Activated T-helper 1 cell treated with anti-CD3 and anti-CD28 coated beads, Interleukin-12 subunit alpha, Interleukin-12 subunit beta, Interleukin-2, Interleukin-4 antibody, amounts not matched to agents 30 ng/mL and 10 ng/mL and 1 ng/mL, durations not matched to agents 14 hours and 24 hours and 36 hours (primary cell): ENCODE results near the gene LUM. TPM values are rescaled to one million over a fixed set of nuclear protein-coding genes. Genes with fewer than 3 reads are reported as not detected.

ENCODE experiments used
- DNase-seq: peaks from one replicate; pipeline ENCODE4 v3.0.0; 2021; ENCODE audit warnings: low spot score
- H3K27ac Mint-ChIP-seq: one replicate; pipeline ENCODE4 v1.8.0; 2021; ENCODE audit warnings: mild to moderate bottlenecking, mixed read lengths
- H3K27me3 Mint-ChIP-seq: one replicate; pipeline ENCODE4 v1.8.0; 2022; ENCODE audit warnings: mild to moderate bottlenecking, moderate library complexity, mixed read lengths; ENCODE audit not compliant: insufficient read depth
- H3K36me3 Mint-ChIP-seq: one replicate; pipeline ENCODE4 v1.8.0; 2021; ENCODE audit warnings: low read depth, mixed read lengths
- H3K4me1 Mint-ChIP-seq: one replicate; pipeline ENCODE4 v1.8.0; 2021; ENCODE audit warnings: low read depth, mixed read lengths
- H3K4me3 Mint-ChIP-seq: one replicate; pipeline ENCODE4 v1.8.0; 2021; ENCODE audit warnings: mild to moderate bottlenecking, moderate library complexity, mixed read lengths
- H3K9me3 Mint-ChIP-seq: one replicate; pipeline ENCODE4 v1.8.0; 2021; ENCODE audit warnings: mixed read lengths
- intact Hi-C: fragments of 100-400 bp; cut with micrococcal nuclease; formaldehyde crosslinking; loops from one replicate; pipeline ENCODE4 v1.15.1; 2024
- total RNA-seq: library from RNA; stranded (reverse); gene quantifications from 2 replicates; pipeline ENCODE4 v1.2.3, GENCODE V29; 2022

Gene LUM
- total RNA-seq, 1 donor from 2014 or later = not detected

- no peaks in the 10 kb centered on the region for H3K36me3 Mint-ChIP-seq
- H3K27me3 Mint-ChIP-seq = no peaks in the 10 kb centered on the region
- no peaks in the 10 kb centered on the region for H3K9me3 Mint-ChIP-seq
- DNase-seq = no peak
- intact Hi-C loops = no loop called here
- no peak overlapping the region for H3K4me3 Mint-ChIP-seq
- no peak overlapping the region for H3K27ac Mint-ChIP-seq
- H3K4me1 Mint-ChIP-seq = no peaks in the 10 kb centered on the region
These were observed 31.3 kb downstream of the LUM start for GRCh38 chr12:91080041-91080440.

GRCh38 chr12:91078501-91078900 is 32.8 kb downstream of the LUM start:
- DNase-seq = no peak
- Mint-ChIP-seq H3K27me3 (no peaks in the 10 kb centered on the region), H3K9me3 (no peaks in the 10 kb centered on the region), H3K27ac (no peak overlapping the region), H3K4me3 (no peak overlapping the region), H3K4me1 (no peaks in the 10 kb centered on the region), H3K36me3 (no peaks in the 10 kb centered on the region)
- intact Hi-C loops = no loop called here

GRCh38 chr12:91077228-91077954 is 33.9 kb downstream of the LUM start:
- no peaks in the 10 kb centered on the region for H3K36me3 Mint-ChIP-seq
- intact Hi-C loops = no loop called here
- H3K9me3 Mint-ChIP-seq = no peaks in the 10 kb centered on the region
- H3K4me3 Mint-ChIP-seq = no peak overlapping the region
- no peaks in the 10 kb centered on the region for H3K4me1 Mint-ChIP-seq
- no peak for DNase-seq
- H3K27me3 Mint-ChIP-seq = no peaks in the 10 kb centered on the region
- H3K27ac Mint-ChIP-seq = no peak overlapping the region

- no peaks in the 10 kb centered on the region for H3K36me3 Mint-ChIP-seq
- H3K4me1 Mint-ChIP-seq = no peaks in the 10 kb centered on the region
- no peak overlapping the region for H3K27ac Mint-ChIP-seq
- no peaks in the 10 kb centered on the region for H3K27me3 Mint-ChIP-seq
- H3K9me3 Mint-ChIP-seq = no peaks in the 10 kb centered on the region
- DNase-seq = no peak
- intact Hi-C loops = no loop called here
- no peak overlapping the region for H3K4me3 Mint-ChIP-seq
These were observed 36.4 kb downstream of the LUM start for GRCh38 chr12:91074851-91075250.

GRCh38 chr12:91074154-91074709 is 37.1 kb downstream of the LUM start:
- H3K27me3 Mint-ChIP-seq = no peaks in the 10 kb centered on the region
- intact Hi-C loops = no loop called here
- no peak for DNase-seq
- H3K4me3 Mint-ChIP-seq = no peak overlapping the region
- no peaks in the 10 kb centered on the region for H3K36me3 Mint-ChIP-seq
- H3K4me1 Mint-ChIP-seq = no peaks in the 10 kb centered on the region
- H3K27ac Mint-ChIP-seq = no peak overlapping the region
- H3K9me3 Mint-ChIP-seq = no peaks in the 10 kb centered on the region

GRCh38 chr12:91073426-91073825 is 37.9 kb downstream of the LUM start:
- Mint-ChIP-seq H3K27me3 (no peaks in the 10 kb centered on the region), H3K27ac (no peak overlapping the region), H3K4me3 (no peak overlapping the region), H3K9me3 (no peaks in the 10 kb centered on the region), H3K36me3 (no peaks in the 10 kb centered on the region), H3K4me1 (no peaks in the 10 kb centered on the region)
- DNase-seq = no peak
- intact Hi-C loops = no loop called here

DNA sequence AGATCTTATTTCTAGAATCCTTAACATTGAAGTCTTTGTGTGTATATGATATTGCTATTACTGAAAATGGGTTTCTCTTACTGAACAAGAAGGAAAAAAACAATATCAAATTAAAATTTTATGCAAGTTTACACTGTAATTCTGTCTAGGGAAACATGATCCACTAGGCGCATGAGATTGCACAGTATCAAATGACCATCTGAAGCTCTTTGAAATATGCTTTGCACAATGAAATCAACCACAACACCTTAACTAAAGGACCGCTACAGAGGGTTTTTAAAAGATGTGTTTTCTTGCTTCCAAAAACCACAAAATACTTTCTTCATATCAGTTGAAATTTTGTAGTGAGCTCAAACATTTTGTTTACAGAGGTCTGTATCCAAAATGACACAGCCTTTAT is 38.4 kb downstream of the LUM start:
- Mint-ChIP-seq H3K4me1 (no peaks in the 10 kb centered on the region), H3K27ac (no peak overlapping the region), H3K9me3 (no peaks in the 10 kb centered on the region), H3K27me3 (no peaks in the 10 kb centered on the region), H3K36me3 (no peaks in the 10 kb centered on the region), H3K4me3 (no peak overlapping the region)
- intact Hi-C loops = no loop called here
- no peak for DNase-seq

- no peaks in the 10 kb centered on the region for H3K36me3 Mint-ChIP-seq
- no peaks in the 10 kb centered on the region for H3K4me1 Mint-ChIP-seq
- H3K27ac Mint-ChIP-seq = no peak overlapping the region
- no peaks in the 10 kb centered on the region for H3K27me3 Mint-ChIP-seq
- no peak for DNase-seq
- H3K4me3 Mint-ChIP-seq = no peak overlapping the region
- H3K9me3 Mint-ChIP-seq = no peaks in the 10 kb centered on the region
- intact Hi-C loops = no loop called here
These were observed 40.4 kb downstream of the LUM start for GRCh38 chr12:91070936-91071335.

DNA sequence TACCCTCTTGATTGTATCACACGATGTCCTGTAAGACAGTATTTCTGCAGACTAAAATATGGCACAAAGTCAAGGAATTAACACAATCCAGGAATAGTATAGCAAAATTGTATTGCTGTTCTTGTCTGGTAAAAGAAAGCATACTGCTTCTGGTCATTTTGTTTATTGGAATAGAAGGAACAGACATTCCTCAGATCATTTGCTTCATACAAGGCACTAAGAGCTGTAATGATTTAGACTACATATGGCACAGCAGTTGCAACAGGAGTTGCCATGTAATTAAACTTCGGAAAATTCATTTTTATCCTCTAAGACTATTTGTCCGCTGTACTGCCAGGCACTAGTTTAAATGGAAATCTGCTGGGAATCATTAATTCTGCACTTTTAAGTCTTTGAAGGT is 45.9 kb downstream of the LUM start:
- H3K27me3 Mint-ChIP-seq = no peaks in the 10 kb centered on the region
- H3K36me3 Mint-ChIP-seq = no peaks in the 10 kb centered on the region
- no peak for DNase-seq
- H3K9me3 Mint-ChIP-seq = no peaks in the 10 kb centered on the region
- no peaks in the 10 kb centered on the region for H3K4me1 Mint-ChIP-seq
- H3K4me3 Mint-ChIP-seq = no peak overlapping the region
- H3K27ac Mint-ChIP-seq = no peak overlapping the region
- intact Hi-C loops = no loop called here

DNA sequence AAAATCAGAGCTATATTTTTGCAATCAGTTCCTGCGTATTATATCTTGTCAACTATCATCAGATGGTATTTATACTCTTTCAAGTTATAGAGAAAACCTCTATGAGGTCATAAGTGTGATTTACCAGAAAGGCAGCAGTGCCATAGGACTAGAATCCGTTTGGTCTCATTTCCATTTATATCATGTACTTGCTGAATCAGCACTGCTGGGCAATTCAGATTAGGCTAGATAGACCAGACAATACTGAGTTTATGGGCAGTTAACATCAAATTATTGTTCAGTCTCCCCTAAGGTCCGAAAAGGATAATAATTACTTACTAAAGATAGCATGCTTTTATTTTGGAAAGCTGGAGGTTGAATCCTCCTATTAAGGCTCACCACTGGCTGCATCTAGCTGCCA is 46.7 kb downstream of the LUM start:
- Mint-ChIP-seq H3K4me3 (no peak overlapping the region), H3K27ac (no peak overlapping the region)
- no peak for DNase-seq

GRCh38 chr12:91061091-91061490 is 50.2 kb downstream of the LUM start:
- Mint-ChIP-seq H3K9me3 (no peaks in the 10 kb centered on the region), H3K4me3 (no peak overlapping the region), H3K4me1 (no peaks in the 10 kb centered on the region), H3K27me3 (no peaks in the 10 kb centered on the region), H3K27ac (no peak overlapping the region), H3K36me3 (no peaks in the 10 kb centered on the region)
- intact Hi-C loops = no loop called here
- no peak for DNase-seq

More for the DNA sequence above, 46.7 kb downstream of the LUM start:
- Mint-ChIP-seq H3K4me1 (no peaks in the 10 kb centered on the region), H3K27me3 (no peaks in the 10 kb centered on the region), H3K9me3 (no peaks in the 10 kb centered on the region), H3K36me3 (no peaks in the 10 kb centered on the region)
- intact Hi-C loops = no loop called here

GRCh38 chr12:91059211-91059610 is 52.1 kb downstream of the LUM start:
- H3K9me3 Mint-ChIP-seq = no peaks in the 10 kb centered on the region
- DNase-seq = no peak
- no peaks in the 10 kb centered on the region for H3K36me3 Mint-ChIP-seq
- no peak overlapping the region for H3K27ac Mint-ChIP-seq
- no peak overlapping the region for H3K4me3 Mint-ChIP-seq
- intact Hi-C loops = no loop called here
- H3K4me1 Mint-ChIP-seq = no peaks in the 10 kb centered on the region
- H3K27me3 Mint-ChIP-seq = no peaks in the 10 kb centered on the region

- Mint-ChIP-seq H3K27ac (no peak overlapping the region), H3K36me3 (no peaks in the 10 kb centered on the region), H3K27me3 (no peaks in the 10 kb centered on the region), H3K4me3 (no peak overlapping the region), H3K4me1 (no peaks in the 10 kb centered on the region), H3K9me3 (no peaks in the 10 kb centered on the region)
- intact Hi-C loops = no loop called here
- DNase-seq = no peak
These were observed 52.5 kb downstream of the LUM start for GRCh38 chr12:91058786-91059185.
